T-helper 9 cell (primary cell): ENCODE measurements around the gene AKT3.

Experiments
- DNase-seq: peaks from one replicate; pipeline ENCODE4 v3.0.0-alpha.2; 2020

AKT3 gene

GRCh38 chr1:243501002-243501401 lies 349.0 kb downstream of the AKT3 start:
- no peak for DNase-seq

- no peak for DNase-seq
These were observed 349.5 kb downstream of the AKT3 start for GRCh38 chr1:243500512-243500911.

- no peak for DNase-seq
These were observed 350.3 kb downstream of the AKT3 start for GRCh38 chr1:243499711-243500110.

GRCh38 chr1:243499248-243499647 lies 350.8 kb downstream of the AKT3 start:
- DNase-seq: no peak

- no peak for DNase-seq
These were observed 351.9 kb downstream of the AKT3 start for GRCh38 chr1:243497939-243498681.

- DNase-seq: no peak
These were observed 353.2 kb downstream of the AKT3 start for GRCh38 chr1:243496806-243497205.

GRCh38 chr1:243496187-243496646 lies 353.8 kb downstream of the AKT3 start:
- no peak for DNase-seq

GRCh38 chr1:243495442-243496186 lies 354.4 kb downstream of the AKT3 start:
- DNase-seq: no peak

GRCh38 chr1:243494741-243495431 lies 355.2 kb downstream of the AKT3 start:
- no peak for DNase-seq

- DNase-seq: no peak
These were observed 356.6 kb downstream of the AKT3 start for GRCh38 chr1:243493156-243494129.

GRCh38 chr1:243490748-243491686 lies 359.0 kb downstream of the AKT3 start:
- DNase-seq: no peak

- DNase-seq: no peak
These were observed 360.1 kb downstream of the AKT3 start for GRCh38 chr1:243489681-243490546.

- no peak for DNase-seq
These were observed 360.9 kb downstream of the AKT3 start for GRCh38 chr1:243489158-243489527.

GRCh38 chr1:243488459-243489157 lies 361.4 kb downstream of the AKT3 start:
- DNase-seq: no peak

- DNase-seq: no peak
These were observed 362.3 kb downstream of the AKT3 start for GRCh38 chr1:243487649-243488227.

- DNase-seq: no peak
These were observed 362.9 kb downstream of the AKT3 start for GRCh38 chr1:243487036-243487648.

- no peak for DNase-seq
These were observed 366.1 kb downstream of the AKT3 start for GRCh38 chr1:243483952-243484351.

- DNase-seq: no peak
These were observed 366.8 kb downstream of the AKT3 start for GRCh38 chr1:243483071-243483771.
